H1 (cell line): ENCODE measurements around the gene TSNAXIP1. TPM values are rescaled to one million over a fixed set of nuclear protein-coding genes. Genes with fewer than 3 reads are reported as not detected.

ENCODE experiments used
- CTCF ChIA-PET: fragments of 300-600 bp; sonication (Branson Sonifier 250); formaldehyde crosslinking; loops from one replicate; lab custom pipeline; 2021; ENCODE audit not compliant: partially characterized antibody; lab: Charles Lee
- POLR2A ChIA-PET: fragments of 300-600 bp; sonication (Branson Sonifier 250); formaldehyde crosslinking; loops from one replicate; lab custom pipeline; 2021; ENCODE audit warnings: inconsistent platforms; ENCODE audit not compliant: partially characterized antibody; lab: Charles Lee
- DNase-seq, 2 experiments: peaks; one replicate each; pipeline versions ENCODE4 v3.0.0 to v3.0.0-alpha.2; 2010 to 2022; ENCODE audit warnings: low spot score in 2 of 2, low read depth in 1 of 2, mixed read lengths in 1 of 2
- FAIRE-seq: peaks from 2 replicates; lab custom pipeline; 2011; peaks lifted over from hg19 to GRCh38; lab: Jason Lieb, UNC
- H2AFZ ChIP-seq: 2 replicates; pipeline ENCODE4 v1.8.1; 2012; ENCODE audit warnings: low read length, inconsistent platforms
- H2AK5ac ChIP-seq: 2 replicates; pipeline ENCODE4 v1.6.1; 2013; ENCODE audit warnings: low read depth, low read length
- H2BK120ac ChIP-seq: replicated peaks from 2 replicates; pipeline ENCODE3; 2013; ENCODE audit warnings: low read depth, low read length, inconsistent platforms
- H2BK12ac ChIP-seq: 2 replicates; pipeline ENCODE4 v1.6.1; 2013; ENCODE audit warnings: low read depth, low read length
- H2BK15ac ChIP-seq: 2 replicates; pipeline ENCODE4 v1.6.1; 2013; ENCODE audit warnings: low read length
- H2BK20ac ChIP-seq: 2 replicates; pipeline ENCODE4 v1.6.1; 2013; ENCODE audit warnings: low read length
- H2BK5ac ChIP-seq: 2 replicates; pipeline ENCODE4 v1.6.1; 2013; ENCODE audit warnings: low read depth, low read length
- H3K14ac ChIP-seq: 2 replicates; pipeline ENCODE4 v1.6.1; 2013; ENCODE audit warnings: inconsistent platforms; ENCODE audit not compliant: insufficient read length
- H3K18ac ChIP-seq: 2 replicates; pipeline ENCODE4 v1.6.1; 2013; ENCODE audit warnings: low read length; ENCODE audit errors: extremely low read depth
- H3K23ac ChIP-seq: 2 replicates; pipeline ENCODE4 v1.6.1; 2013; ENCODE audit warnings: inconsistent platforms; ENCODE audit not compliant: insufficient read length
- H3K23me2 ChIP-seq: 2 replicates; pipeline ENCODE4 v1.6.1; 2013; ENCODE audit warnings: low read depth, low read length
- H3K27ac ChIP-seq: 2 replicates; pipeline ENCODE4 v1.6.1; 2011; ENCODE audit warnings: low read depth, low read length, inconsistent platforms
- H3K27me3 ChIP-seq, 4 experiments: replicated peaks in 1 of 4; 1 replicate in 1 of 4; 2 replicates in 3 of 4; pipeline versions ENCODE4 v1.6.1 to v1.8.1; 2011 to 2013; ENCODE audit warnings: low read length in 3 of 4, mild to moderate bottlenecking in 3 of 4, inconsistent platforms in 2 of 4, mixed read lengths in 2 of 4, moderate library complexity in 1 of 4; ENCODE audit not compliant: control insufficient read depth in 3 of 4, insufficient read depth in 3 of 4; ENCODE audit errors: extremely low read depth in 1 of 4
- H3K36me3 ChIP-seq, 4 experiments: 2 replicates each; pipeline versions ENCODE4 v1.6.1 to v1.8.1; 2011 to 2013; ENCODE audit warnings: mild to moderate bottlenecking in 4 of 4, low read length in 3 of 4, moderate library complexity in 2 of 4, control low read depth in 1 of 4, inconsistent platforms in 1 of 4; ENCODE audit not compliant: insufficient read depth in 4 of 4, control insufficient read depth in 2 of 4
- H3K4ac ChIP-seq: replicated peaks from 2 replicates; pipeline ENCODE3; 2013; ENCODE audit warnings: low read length, low read depth, mixed read lengths, inconsistent platforms; ENCODE audit not compliant: insufficient read length
- H3K4me1 ChIP-seq, 4 experiments: replicated peaks in 1 of 4; 1 replicate in 1 of 4; 2 replicates in 3 of 4; pipeline versions ENCODE4 v1.6.1 to v1.8.1; 2011 to 2013; ENCODE audit warnings: low read length in 3 of 4, inconsistent platforms in 2 of 4, mixed read lengths in 1 of 4; ENCODE audit not compliant: insufficient read depth in 4 of 4, control insufficient read depth in 3 of 4
- H3K4me2 ChIP-seq, 2 experiments: 2 replicates each; pipeline versions ENCODE4 v1.6.1 to v1.8.1; 2011 to 2013; ENCODE audit warnings: low read depth in 2 of 2, low read length in 2 of 2, control low read depth in 1 of 2, inconsistent platforms in 1 of 2, mild to moderate bottlenecking in 1 of 2; ENCODE audit not compliant: insufficient read depth in 1 of 2
- H3K4me3 ChIP-seq, 4 experiments: fragments of 200-600, 300-600 bp in 1 of 4; sonication (generic), shearing (Covaris generic), sonication (Bioruptor Twin) in 1 of 4; 2 replicates each; pipeline versions ENCODE4 v1.5.1 to v1.8.1; 2011 to 2016; ENCODE audit warnings: low read length in 4 of 4, low read depth in 3 of 4, control low read depth in 2 of 4, inconsistent platforms in 2 of 4, mild to moderate bottlenecking in 2 of 4, mixed read lengths in 1 of 4, moderate library complexity in 1 of 4; ENCODE audit not compliant: insufficient read depth in 2 of 4; ENCODE audit errors: extremely low read depth in 1 of 4
- H3K56ac ChIP-seq: replicated peaks from 2 replicates; pipeline ENCODE3; 2013; ENCODE audit warnings: low read depth, mild to moderate bottlenecking, mixed read lengths, low read length, inconsistent platforms; ENCODE audit not compliant: insufficient read length
- H3K79me1 ChIP-seq: 2 replicates; pipeline ENCODE4 v1.6.1; 2013; ENCODE audit warnings: low read depth, low read length, control low read depth
- H3K79me2 ChIP-seq, 2 experiments: 2 replicates each; pipeline versions ENCODE4 v1.6.1 to v1.8.1; 2012 to 2013; ENCODE audit warnings: low read length in 2 of 2, mild to moderate bottlenecking in 2 of 2, inconsistent platforms in 1 of 2; ENCODE audit not compliant: insufficient read depth in 2 of 2, control insufficient read depth in 1 of 2
- H3K9ac ChIP-seq, 4 experiments: replicated peaks in 1 of 4; 1 replicate in 1 of 4; 2 replicates in 3 of 4; pipeline versions ENCODE4 v1.6.1 to v1.8.1; 2011 to 2013; ENCODE audit warnings: low read depth in 3 of 4, low read length in 3 of 4, control low read depth in 2 of 4, mild to moderate bottlenecking in 2 of 4, moderate library complexity in 2 of 4, inconsistent platforms in 1 of 4; ENCODE audit errors: extremely low read depth in 1 of 4
- H3K9me3 ChIP-seq, 2 experiments: 2 replicates each; pipeline versions ENCODE4 v1.6.1 to v1.8.1; 2012 to 2013; ENCODE audit warnings: mild to moderate bottlenecking in 2 of 2, moderate library complexity in 2 of 2, control low read depth in 1 of 2, inconsistent platforms in 1 of 2, low read depth in 1 of 2, low read length in 1 of 2, mixed read lengths in 1 of 2; ENCODE audit not compliant: insufficient read depth in 2 of 2
- H4K20me1 ChIP-seq, 2 experiments: replicated peaks in 1 of 2; 2 replicates each; pipeline versions ENCODE3 to v1.8.1; 2011 to 2013; ENCODE audit warnings: inconsistent platforms in 2 of 2, low read length in 2 of 2, mild to moderate bottlenecking in 1 of 2; ENCODE audit not compliant: insufficient read depth in 2 of 2, control insufficient read depth in 1 of 2
- H4K5ac ChIP-seq: 2 replicates; pipeline ENCODE4 v1.6.1; 2013; ENCODE audit warnings: low read length, low read depth, mixed read lengths, inconsistent platforms; ENCODE audit not compliant: insufficient read length
- H4K8ac ChIP-seq: 2 replicates; pipeline ENCODE4 v1.8.0; 2013; ENCODE audit warnings: mild to moderate bottlenecking, moderate library complexity, low read length, inconsistent platforms; ENCODE audit not compliant: insufficient read depth; ENCODE audit errors: extremely low read depth
- H4K91ac ChIP-seq: replicated peaks from 2 replicates; pipeline ENCODE3; 2013; ENCODE audit warnings: low read length, mixed read lengths, inconsistent platforms; ENCODE audit not compliant: insufficient read length
- ASH2L ChIP-seq: fragments of 200-600, 300-600 bp; sonication (generic); IDR thresholded peaks from one replicate; pipeline ENCODE4 v1.7.1; 2017; ENCODE audit warnings: low read length
- CREB1 ChIP-seq: IDR thresholded peaks from 2 replicates; pipeline ENCODE4 v1.6.1; 2012; ENCODE audit warnings: inconsistent platforms
- EGR1 ChIP-seq: IDR thresholded peaks from 2 replicates; pipeline ENCODE4 v1.6.1; 2011; ENCODE audit warnings: low read depth, low read length, borderline replicate concordance
- PHF8 ChIP-seq: fragments of 200-600 bp; sonication (generic); conservative IDR thresholded peaks from 2 replicates; pipeline ENCODE4 v1.7.1; 2012; ENCODE audit warnings: low read depth, mild to moderate bottlenecking, inconsistent platforms, low read length, moderate library complexity
- RNF2 ChIP-seq: fragments of 200-900, 300-1000 bp; sonication (generic); IDR thresholded peaks from 2 replicates; pipeline ENCODE4 v1.7.1; 2016; ENCODE audit warnings: borderline replicate concordance, low read depth, mild to moderate bottlenecking, antibody characterized with exemption, low read length; ENCODE audit not compliant: poor library complexity, severe bottlenecking; ENCODE audit errors: missing control alignments
- RXRA ChIP-seq: IDR thresholded peaks from 2 replicates; pipeline ENCODE4 v1.6.1; 2011; ENCODE audit warnings: low read depth, mild to moderate bottlenecking, low read length, moderate library complexity; ENCODE audit not compliant: insufficient read depth
- TBP ChIP-seq: IDR thresholded peaks from 2 replicates; pipeline ENCODE4 v1.6.1; 2011; ENCODE audit warnings: low read depth, low read length, improper control_type of control experiment
- USF2 ChIP-seq: IDR thresholded peaks from 2 replicates; pipeline ENCODE4 v1.6.1; 2011; ENCODE audit warnings: low read length, improper control_type of control experiment
- ZNF274 ChIP-seq: IDR thresholded peaks from 2 replicates; pipeline ENCODE4 v1.7.0; 2012; ENCODE audit warnings: low read length, borderline replicate concordance; ENCODE audit errors: extremely low read depth
- WGBS, 2 experiments: shearing (Covaris generic) in 1 of 2; methylation state at CpG; one replicate each; pipeline versions ENCODE4 v1.1.6 to v1.1.7; 2013 to 2015; ENCODE audit warnings: low lambda C conversion rate in 2 of 2, mixed read lengths in 2 of 2, inconsistent platforms in 1 of 2, low coverage in 1 of 2, missing lambda C conversion rate in 1 of 2; ENCODE audit not compliant: insufficient replicate concordance in 2 of 2, insufficient coverage in 1 of 2, insufficient read length in 1 of 2; ENCODE audit errors: extremely low coverage in 1 of 2, missing lambda C conversion rate in 1 of 2; 5-methylcytosine and 5-hydroxymethylcytosine counted together
- polyA plus RNA-seq, 7 experiments: library from polyadenylated mRNA; depleted of rRNA in 3 of 7; stranded (reverse) in 5 of 7; unstranded in 2 of 7; fragments of >200 nt in 5 of 7; fragments of 200-250 nt in 2 of 7; gene quantifications; 1 replicate in 5 of 7; 2 replicates in 1 of 7; 4 replicates in 1 of 7; pipeline versions ENCODE4 v1.2.1 to v1.2.3, GENCODE V29; 2011 to 2013; ENCODE audit warnings: missing spikeins in 2 of 7, mixed read lengths in 2 of 7
- total RNA-seq: library from RNA; stranded (reverse); fragmentation: NEBNext Ultra II Directional; extraction: Animal tissue kit (Norgen Biotek cat#: 25700); gene quantifications from 2 replicates; pipeline ENCODE4 v1.2.1, GENCODE V29; 2021

Gene TSNAXIP1
- total and polyA plus RNA-seq, 2 of the 8 experiments (the other 6 are each of a cell fraction or from before 2014, with no cell fraction given) = 0.37 to 0.94 TPM

- no peak overlapping the region for H4K5ac ChIP-seq
- no peaks in the 10 kb centered on the region for H3K9me3 ChIP-seq
- H2AFZ ChIP-seq = no peak overlapping the region
- peaks cover 0 to 7% of the 10 kb centered on the region in 2 experiments for H4K20me1 ChIP-seq
- H3K4me3 ChIP-seq = no peak overlapping the region
- WGBS, 2 experiments = 87% methylated on average over 4 of the region's 4 CpGs; no CpG with 5 or more reads in 1 of the 2 experiments
- H3K36me3 ChIP-seq = no peaks in the 10 kb centered on the region
- FAIRE-seq = no peak
- H2BK15ac ChIP-seq = no peak overlapping the region
- no peak overlapping the region for H3K9ac ChIP-seq
- no peak overlapping the region for H2AK5ac ChIP-seq
- no peak overlapping the region for H4K91ac ChIP-seq
- no peak overlapping the region for H3K4ac ChIP-seq
- H3K23me2 ChIP-seq = no peaks in the 10 kb centered on the region
- no peaks in the 10 kb centered on the region; the same call in 1 of the 2 replicates for H3K79me1 ChIP-seq
- no peaks in the 10 kb centered on the region for H3K79me2 ChIP-seq
- ChIA-PET CTCF (interaction anchor here (1.0 to 1.8 kb wide), 4 partner anchors 94 to 244 kb away, joined by 3 to 6 read pairs (median 3); no protein-coding TSS in a partner anchor), POLR2A (interaction anchor here (1.1 kb wide), 1 partner anchor 40 kb away, joined by 3 read pairs; the partner anchor contains the start of genes RANBP10 and TSNAXIP1)
- H2BK12ac ChIP-seq = no peak overlapping the region
- no peak overlapping the region for H2BK5ac ChIP-seq
- no peak for DNase-seq
- H3K27me3 ChIP-seq = no peaks in the 10 kb centered on the region
- H3K27ac ChIP-seq = no peak overlapping the region; the same call in 1 of the 2 replicates
- no peaks in the 10 kb centered on the region for H3K4me1 ChIP-seq
- H2BK120ac ChIP-seq = no peak overlapping the region
- H3K56ac ChIP-seq = no peak overlapping the region
- no peak overlapping the region for H4K8ac ChIP-seq
- no peak overlapping the region for H3K18ac ChIP-seq
- H2BK20ac ChIP-seq = no peak overlapping the region
- H3K4me2 ChIP-seq = no peak overlapping the region
- no peak overlapping the region for H3K23ac ChIP-seq
- H3K14ac ChIP-seq = no peak overlapping the region
- TF ChIP-seq CREB1 (no peak), RXRA (no peak), ASH2L (no peak), RNF2 (no peak), EGR1 (no peak), USF2 (no peak), PHF8 (no peak), TBP (no peak), ZNF274 (no peak)
Measured at GRCh38 chr16:67766291-67766690, 40.4 kb upstream of the TSNAXIP1 start.
